WI38 (cell line): ENCODE data around the gene APBA1.

Source experiments
- H3K4me3 ChIP-seq: 2 replicates; pipeline ENCODE4 v1.5.1; 2011; ENCODE audit warnings: low read depth, mild to moderate bottlenecking, control low read depth, low read length
- CTCF ChIP-seq: IDR thresholded peaks from 2 replicates; pipeline ENCODE4 v1.5.1; 2012; ENCODE audit warnings: low read depth, mild to moderate bottlenecking, control low read depth, low read length

Gene APBA1

GRCh38 chr9:69585571-69585970 is 86.6 kb downstream of the APBA1 start:
- H3K4me3 ChIP-seq, result no peak overlapping the region
- no peak for TF ChIP-seq CTCF

- no peak for TF ChIP-seq CTCF
Observed at GRCh38 chr9:69584759-69585158, 87.4 kb downstream of the APBA1 start.

GRCh38 chr9:69583645-69584234 is 88.4 kb downstream of the APBA1 start:
- TF ChIP-seq CTCF, result no peak
- H3K4me3 ChIP-seq, result no peak overlapping the region

More at GRCh38 chr9:69584759-69585158, 87.4 kb downstream of the APBA1 start:
- H3K4me3 ChIP-seq, result no peak overlapping the region

GRCh38 chr9:69582544-69583297 is 89.5 kb downstream of the APBA1 start:
- no peak for TF ChIP-seq CTCF
- H3K4me3 ChIP-seq, result no peak overlapping the region

- no peak overlapping the region for H3K4me3 ChIP-seq
- no peak for TF ChIP-seq CTCF
Observed at GRCh38 chr9:69582018-69582417, 90.2 kb downstream of the APBA1 start.

- TF ChIP-seq CTCF, result no peak
- no peak overlapping the region for H3K4me3 ChIP-seq
Observed at GRCh38 chr9:69580582-69581214, 91.5 kb downstream of the APBA1 start.
